ENCODE results near the gene SP7. TPM values are rescaled to one million over a fixed set of nuclear protein-coding genes. Genes with fewer than 3 reads are reported as not detected.

The SP7 gene
- total and polyA plus RNA-seq, 9 of the 15 experiments (the other 6 are each of a cell fraction or from before 2014, with no cell fraction given), result 0.04 TPM; not detected in 8

DNA sequence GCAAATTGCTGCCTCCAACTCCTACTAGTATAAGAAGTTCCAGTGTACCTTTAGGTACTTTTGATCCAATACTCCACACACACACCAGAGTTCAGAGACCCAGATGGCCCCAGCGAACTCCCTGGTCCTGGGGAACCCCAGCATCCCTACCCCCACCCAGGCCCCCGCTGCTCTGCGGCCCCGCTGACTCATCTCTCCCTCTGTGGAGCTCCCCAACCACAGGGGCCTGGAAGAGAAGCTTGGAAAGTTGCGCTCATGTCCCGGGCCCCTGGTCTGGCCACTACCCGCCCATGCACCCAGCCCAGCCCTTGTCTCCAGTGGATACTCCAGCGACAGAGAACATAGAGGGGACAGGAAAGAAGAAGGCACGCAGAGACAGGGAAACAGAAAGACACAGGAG, 4.2 kb upstream of the SP7 start:
- peak; percentile 3; the same call in 2 of the 3 replicates for ATAC-seq
- Histone ChIP-seq H3K9me3 (replicated peaks; ENCODE audit: control insufficient read depth, insufficient read depth, low read depth, low read length) (no peaks in the 10 kb centered on the region), H3K36me3 (ENCODE audit: control insufficient read depth, insufficient read depth, low read length) (no peaks in the 10 kb centered on the region), H3K9ac (ENCODE audit: insufficient read depth in 1 of 2, low read depth in 2 of 2, low read length in 2 of 2) (peak overlapping the region; percentile 25 to 72; a peak in 1 of 4 replicates), H3K79me2 (ENCODE audit: control insufficient read depth, insufficient read depth, low read length) (no peaks in the 10 kb centered on the region), H3K27me3 (ENCODE audit: control insufficient read depth in 2 of 2, insufficient read depth in 2 of 2, low read length in 2 of 2) (no peaks in the 10 kb centered on the region), H2AFZ (ENCODE audit: low read depth, low read length) (peak overlapping the region; percentile 84), H3K27ac (ENCODE audit: extremely low read depth, low read depth, low read length) (no peak overlapping the region), H3K9me1 (ENCODE audit: control insufficient read depth, insufficient read depth, low read length) (no peaks in the 10 kb centered on the region), H3K4me2 (ENCODE audit: insufficient read depth, low read length) (no peak overlapping the region), H3K4me3 (no peak overlapping the region), H3K4me1 (replicated peaks in 1 of 2; ENCODE audit: control insufficient read depth in 2 of 2, insufficient read depth in 2 of 2, low read length in 2 of 2) (peaks cover 28 to 43% of the 10 kb centered on the region in 2 experiments), H4K20me1 (replicated peaks; ENCODE audit: control insufficient read depth, insufficient read depth, low read length) (no peaks in the 10 kb centered on the region)
- peak; percentile 44 to 70 (median 56) for DNase-seq (ENCODE audit: extremely low read depth in 1 of 4, low spot score in 3 of 4)
- ChIA-PET POLR2A (interaction anchor here (0.7 to 1.0 kb wide), 6 partner anchors 14 to 124 kb away, joined by 3 to 4 read pairs (median 3); no protein-coding TSS in a partner anchor), CTCF (ENCODE audit: low intra/inter-chr PET ratio) (no interaction called here)
- intact Hi-C loops (cut with micrococcal nuclease), result no loop called here
- in situ Hi-C loops (cut with MboI), result no loop called here
- BruUV-seq (replicated peaks), result no TSS peak
- FAIRE-seq, result no peak
- WGBS (ENCODE audit: insufficient coverage, low coverage, missing lambda C conversion rate), result 0% methylated on average over 4 of the region's 9 CpGs
- 0 out of 2 replicates have a peak, but pooled peaks have one; percentile 36 for TF ChIP-seq SMARCE1 (IDR thresholded peaks at IDR 0.05)
- no peak for TF ChIP-seq ZNF197 (CRISPR knock-in tag; IDR thresholded peaks at IDR 0.05; ENCODE audit: low read depth)
- no peak for TF ChIP-seq ZNF830 (CRISPR knock-in tag; IDR thresholded peaks at IDR 0.05)
- TF ChIP-seq ERF (CRISPR knock-in tag; IDR thresholded peaks at IDR 0.05), result no peak
- TF ChIP-seq, protein P1, sequence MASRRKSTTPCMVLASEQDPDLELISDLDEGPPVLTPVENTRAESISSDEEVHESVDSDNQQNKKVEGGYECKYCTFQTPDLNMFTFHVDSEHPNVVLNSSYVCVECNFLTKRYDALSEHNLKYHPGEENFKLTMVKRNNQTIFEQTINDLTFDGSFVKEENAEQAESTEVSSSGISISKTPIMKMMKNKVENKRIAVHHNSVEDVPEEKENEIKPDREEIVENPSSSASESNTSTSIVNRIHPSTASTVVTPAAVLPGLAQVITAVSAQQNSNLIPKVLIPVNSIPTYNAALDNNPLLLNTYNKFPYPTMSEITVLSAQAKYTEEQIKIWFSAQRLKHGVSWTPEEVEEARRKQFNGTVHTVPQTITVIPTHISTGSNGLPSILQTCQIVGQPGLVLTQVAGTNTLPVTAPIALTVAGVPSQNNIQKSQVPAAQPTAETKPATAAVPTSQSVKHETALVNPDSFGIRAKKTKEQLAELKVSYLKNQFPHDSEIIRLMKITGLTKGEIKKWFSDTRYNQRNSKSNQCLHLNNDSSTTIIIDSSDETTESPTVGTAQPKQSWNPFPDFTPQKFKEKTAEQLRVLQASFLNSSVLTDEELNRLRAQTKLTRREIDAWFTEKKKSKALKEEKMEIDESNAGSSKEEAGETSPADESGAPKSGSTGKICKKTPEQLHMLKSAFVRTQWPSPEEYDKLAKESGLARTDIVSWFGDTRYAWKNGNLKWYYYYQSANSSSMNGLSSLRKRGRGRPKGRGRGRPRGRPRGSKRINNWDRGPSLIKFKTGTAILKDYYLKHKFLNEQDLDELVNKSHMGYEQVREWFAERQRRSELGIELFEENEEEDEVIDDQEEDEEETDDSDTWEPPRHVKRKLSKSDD (conservative IDR thresholded peaks at IDR 0.05; ENCODE audit: low read length), result no peak
- no peak for TF ChIP-seq MEF2D (tag; conservative IDR thresholded peaks at IDR 0.05; ENCODE audit: low read depth)
- TF ChIP-seq XRCC5 (IDR thresholded peaks at IDR 0.05; ENCODE audit: low read depth, low read length), result no peak
- no peak for TF ChIP-seq CCNT2 (IDR thresholded peaks at IDR 0.05; ENCODE audit: borderline replicate concordance, extremely low read depth, insufficient read length, low read depth, low read length)
- no peak for TF ChIP-seq SOX6 (IDR thresholded peaks at IDR 0.05)
- no peak for TF ChIP-seq GTF2F1 (IDR thresholded peaks at IDR 0.05; ENCODE audit: low read depth, low read length)
- TF ChIP-seq RHOXF2B (CRISPR knock-in tag; conservative IDR thresholded peaks at IDR 0.05), result no peak
- TF ChIP-seq, protein P2, sequence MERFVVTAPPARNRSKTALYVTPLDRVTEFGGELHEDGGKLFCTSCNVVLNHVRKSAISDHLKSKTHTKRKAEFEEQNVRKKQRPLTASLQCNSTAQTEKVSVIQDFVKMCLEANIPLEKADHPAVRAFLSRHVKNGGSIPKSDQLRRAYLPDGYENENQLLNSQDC (CRISPR knock-in tag; IDR thresholded peaks at IDR 0.05), result no peak
- no peak for TF ChIP-seq ESRRB (CRISPR knock-in tag; IDR thresholded peaks at IDR 0.05; ENCODE audit: borderline replicate concordance)
- TF ChIP-seq SNRNP70 (optimal IDR thresholded peaks at IDR 0.05; ENCODE audit: low read depth, low read length), result no peak
- no peak for TF ChIP-seq ZNF586 (CRISPR knock-in tag; conservative IDR thresholded peaks at IDR 0.05)
- TF ChIP-seq, protein P3, sequence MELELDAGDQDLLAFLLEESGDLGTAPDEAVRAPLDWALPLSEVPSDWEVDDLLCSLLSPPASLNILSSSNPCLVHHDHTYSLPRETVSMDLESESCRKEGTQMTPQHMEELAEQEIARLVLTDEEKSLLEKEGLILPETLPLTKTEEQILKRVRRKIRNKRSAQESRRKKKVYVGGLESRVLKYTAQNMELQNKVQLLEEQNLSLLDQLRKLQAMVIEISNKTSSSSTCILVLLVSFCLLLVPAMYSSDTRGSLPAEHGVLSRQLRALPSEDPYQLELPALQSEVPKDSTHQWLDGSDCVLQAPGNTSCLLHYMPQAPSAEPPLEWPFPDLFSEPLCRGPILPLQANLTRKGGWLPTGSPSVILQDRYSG (tag; conservative IDR thresholded peaks at IDR 0.05; ENCODE audit: low read depth), result no peak
- TF ChIP-seq POLR3A (IDR thresholded peaks at IDR 0.05; ENCODE audit: borderline replicate concordance, extremely low read depth, insufficient read depth, insufficient read length), result no peak
- TF ChIP-seq, protein P4, sequence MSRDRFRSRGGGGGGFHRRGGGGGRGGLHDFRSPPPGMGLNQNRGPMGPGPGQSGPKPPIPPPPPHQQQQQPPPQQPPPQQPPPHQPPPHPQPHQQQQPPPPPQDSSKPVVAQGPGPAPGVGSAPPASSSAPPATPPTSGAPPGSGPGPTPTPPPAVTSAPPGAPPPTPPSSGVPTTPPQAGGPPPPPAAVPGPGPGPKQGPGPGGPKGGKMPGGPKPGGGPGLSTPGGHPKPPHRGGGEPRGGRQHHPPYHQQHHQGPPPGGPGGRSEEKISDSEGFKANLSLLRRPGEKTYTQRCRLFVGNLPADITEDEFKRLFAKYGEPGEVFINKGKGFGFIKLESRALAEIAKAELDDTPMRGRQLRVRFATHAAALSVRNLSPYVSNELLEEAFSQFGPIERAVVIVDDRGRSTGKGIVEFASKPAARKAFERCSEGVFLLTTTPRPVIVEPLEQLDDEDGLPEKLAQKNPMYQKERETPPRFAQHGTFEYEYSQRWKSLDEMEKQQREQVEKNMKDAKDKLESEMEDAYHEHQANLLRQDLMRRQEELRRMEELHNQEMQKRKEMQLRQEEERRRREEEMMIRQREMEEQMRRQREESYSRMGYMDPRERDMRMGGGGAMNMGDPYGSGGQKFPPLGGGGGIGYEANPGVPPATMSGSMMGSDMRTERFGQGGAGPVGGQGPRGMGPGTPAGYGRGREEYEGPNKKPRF (IDR thresholded peaks at IDR 0.05; ENCODE audit: low read depth, low read length), result no peak

Data from K562 (cell line).